Measurements from ENCODE around the gene SYNPR. TPM values are rescaled to one million over a fixed set of nuclear protein-coding genes. Genes with fewer than 3 reads are reported as not detected.

The SYNPR gene
- total RNA-seq, 1 donor from 2014 or later, result not detected

GRCh38 chr3:63290686-63291085, 12.6 kb downstream of the SYNPR start:
- H3K27me3 Mint-ChIP-seq (ENCODE audit: low read depth), result peaks cover 15% of the 10 kb centered on the region
- no peak for TF ChIP-seq CTCF (conservative IDR thresholded peaks at IDR 0.05)
- DNase-seq (ENCODE audit: low read depth, low spot score), result no peak
- no peaks in the 10 kb centered on the region for H3K36me3 Mint-ChIP-seq (ENCODE audit: low read depth)
- no peaks in the 10 kb centered on the region for H3K4me1 Mint-ChIP-seq
- H3K27ac Mint-ChIP-seq (ENCODE audit: unreplicated experiment), result no peak overlapping the region
- H3K4me3 Mint-ChIP-seq, result no peak overlapping the region
- H3K9me3 Mint-ChIP-seq, result no peaks in the 10 kb centered on the region

- Mint-ChIP-seq H3K4me1 (no peaks in the 10 kb centered on the region), H3K27me3 (ENCODE audit: low read depth) (peaks cover 3% of the 10 kb centered on the region), H3K9me3 (peaks cover 3% of the 10 kb centered on the region), H3K36me3 (ENCODE audit: low read depth) (no peaks in the 10 kb centered on the region), H3K4me3 (no peak overlapping the region), H3K27ac (ENCODE audit: unreplicated experiment) (no peak overlapping the region)
- TF ChIP-seq CTCF (conservative IDR thresholded peaks at IDR 0.05), result no peak
- DNase-seq (ENCODE audit: low read depth, low spot score), result no peak
Observed at GRCh38 chr3:63294332-63294731, 16.2 kb downstream of the SYNPR start.

- Mint-ChIP-seq H3K4me1 (no peaks in the 10 kb centered on the region), H3K4me3 (no peak overlapping the region), H3K36me3 (ENCODE audit: low read depth) (no peaks in the 10 kb centered on the region), H3K9me3 (peaks cover 3% of the 10 kb centered on the region), H3K27me3 (ENCODE audit: low read depth) (peaks cover 3% of the 10 kb centered on the region), H3K27ac (ENCODE audit: unreplicated experiment) (no peak overlapping the region)
- DNase-seq (ENCODE audit: low read depth, low spot score), result no peak
- no peak for TF ChIP-seq CTCF (conservative IDR thresholded peaks at IDR 0.05)
Observed at GRCh38 chr3:63295356-63295755, 17.2 kb downstream of the SYNPR start.

GRCh38 chr3:63295806-63296205, 17.7 kb downstream of the SYNPR start:
- TF ChIP-seq CTCF (conservative IDR thresholded peaks at IDR 0.05), result no peak
- H3K36me3 Mint-ChIP-seq (ENCODE audit: low read depth), result no peaks in the 10 kb centered on the region
- H3K4me1 Mint-ChIP-seq, result no peaks in the 10 kb centered on the region
- no peak overlapping the region for H3K27ac Mint-ChIP-seq (ENCODE audit: unreplicated experiment)
- H3K9me3 Mint-ChIP-seq, result peaks cover 3% of the 10 kb centered on the region
- no peak overlapping the region for H3K4me3 Mint-ChIP-seq
- no peak for DNase-seq (ENCODE audit: low read depth, low spot score)
- peaks cover under 1% of the 10 kb centered on the region for H3K27me3 Mint-ChIP-seq (ENCODE audit: low read depth)

- Mint-ChIP-seq H3K4me1 (no peaks in the 10 kb centered on the region), H3K4me3 (no peak overlapping the region), H3K27me3 (ENCODE audit: low read depth) (no peaks in the 10 kb centered on the region), H3K9me3 (peaks cover 3% of the 10 kb centered on the region), H3K36me3 (ENCODE audit: low read depth) (no peaks in the 10 kb centered on the region), H3K27ac (ENCODE audit: unreplicated experiment) (no peak overlapping the region)
- no peak for DNase-seq (ENCODE audit: low read depth, low spot score)
- TF ChIP-seq CTCF (conservative IDR thresholded peaks at IDR 0.05), result no peak
Observed at GRCh38 chr3:63296249-63296648, 18.1 kb downstream of the SYNPR start.

- Mint-ChIP-seq H3K27me3 (ENCODE audit: low read depth) (peaks cover 9% of the 10 kb centered on the region), H3K4me1 (no peaks in the 10 kb centered on the region), H3K27ac (ENCODE audit: unreplicated experiment) (no peak overlapping the region), H3K36me3 (ENCODE audit: low read depth) (no peaks in the 10 kb centered on the region), H3K4me3 (no peak overlapping the region), H3K9me3 (no peaks in the 10 kb centered on the region)
- DNase-seq (ENCODE audit: low read depth, low spot score), result no peak
- no peak for TF ChIP-seq CTCF (conservative IDR thresholded peaks at IDR 0.05)
Observed at GRCh38 chr3:63303238-63303637, 25.1 kb downstream of the SYNPR start.

Measured in neural crest cell (in vitro differentiated cells).